GM18520 (cell line): ENCODE results near the gene VPS35.
"Not testable (repeated sequence)": the region's sequence is repeated elsewhere in the genome, so short reads cannot be mapped to it uniquely, and the experiment has no call there.

Experiments
- ATAC-seq: cut with Tn5 transposase; IDR thresholded peaks from one replicate; pipeline ENCODE4 v1.9.1; 2021; ENCODE audit not compliant: unreplicated experiment

VPS35 gene

GRCh38 chr16:46673320-46674013 lies 15.5 kb downstream of the VPS35 start:
- no peak for ATAC-seq

- ATAC-seq: no peak
Measured at GRCh38 chr16:46662123-46662522, 26.9 kb downstream of the VPS35 start.

GRCh38 chr16:46658925-46659324 lies 30.1 kb downstream of the VPS35 start:
- peak; percentile 78 for ATAC-seq

- ATAC-seq: no peak
Measured at GRCh38 chr16:46651305-46651704, 37.7 kb downstream of the VPS35 start.

GRCh38 chr16:46650254-46650623 lies 38.7 kb downstream of the VPS35 start:
- ATAC-seq: no peak

GRCh38 chr16:46649588-46650253 lies 39.3 kb downstream of the VPS35 start:
- no peak for ATAC-seq

- no peak for ATAC-seq
Measured at GRCh38 chr16:46648656-46649055, 40.3 kb downstream of the VPS35 start.

- no peak for ATAC-seq
Measured at GRCh38 chr16:46638947-46639925, 49.7 kb downstream of the VPS35 start.

GRCh38 chr16:46632778-46633733 lies 55.9 kb downstream of the VPS35 start:
- ATAC-seq: no peak

GRCh38 chr16:46629331-46630219 lies 59.4 kb downstream of the VPS35 start:
- ATAC-seq: no peak

GRCh38 chr16:46627746-46628145 lies 61.2 kb downstream of the VPS35 start:
- ATAC-seq: no peak

- ATAC-seq: not testable (repeated sequence)
Measured at GRCh38 chr16:46626681-46627080, 62.3 kb downstream of the VPS35 start.

GRCh38 chr16:46624862-46625261 lies 64.1 kb downstream of the VPS35 start:
- not testable (repeated sequence) for ATAC-seq

GRCh38 chr16:46623707-46624106 lies 65.3 kb downstream of the VPS35 start:
- not testable (repeated sequence) for ATAC-seq

- not testable (repeated sequence) for ATAC-seq
Measured at GRCh38 chr16:46623246-46623645, 65.7 kb downstream of the VPS35 start.

GRCh38 chr16:46621934-46622676 lies 66.9 kb downstream of the VPS35 start:
- no peak for ATAC-seq

GRCh38 chr16:46621006-46621933 lies 67.7 kb downstream of the VPS35 start, which contains the start of gene SHCBP1:
SHCBP1 (minus strand) TSS chr16:46621379; CDS start chr16:46621359, 20 bp downstream.
- ATAC-seq: peak; percentile 79
